GM19438 (cell line): ENCODE results near the gene ZFP42.
"Not testable (repeated sequence)": the region's sequence is repeated elsewhere in the genome, so short reads cannot be mapped to it uniquely, and the experiment has no call there.

Source experiments
- ATAC-seq: cut with Tn5 transposase; IDR thresholded peaks from one replicate; pipeline ENCODE4 v1.9.1; 2021; ENCODE audit warnings: low read depth; ENCODE audit not compliant: unreplicated experiment

The ZFP42 gene

GRCh38 chr4:187995322-187996207 is at the start of gene ZFP42:
Gene ZFP42 (plus strand): TSS chr4:187995771. CDS start chr4:188002808, 7,037 bp downstream.
- no peak for ATAC-seq

- ATAC-seq, result no peak
Observed at GRCh38 chr4:187961171-187961570, 34.4 kb upstream of the ZFP42 start.

- ATAC-seq, result no peak
Observed at GRCh38 chr4:187961961-187962360, 33.6 kb upstream of the ZFP42 start.

GRCh38 chr4:187962926-187963325 is 32.6 kb upstream of the ZFP42 start:
- no peak for ATAC-seq

GRCh38 chr4:187965726-187966125 is 29.8 kb upstream of the ZFP42 start:
- ATAC-seq, result no peak

- ATAC-seq, result no peak
Observed at GRCh38 chr4:187972135-187972534, 23.4 kb upstream of the ZFP42 start.

GRCh38 chr4:187983746-187984145 is 11.8 kb upstream of the ZFP42 start:
- no peak for ATAC-seq

GRCh38 chr4:187992971-187993370 is 2.6 kb upstream of the ZFP42 start:
- no peak for ATAC-seq

- no peak for ATAC-seq
Observed at GRCh38 chr4:187993827-187994226, 1.7 kb upstream of the ZFP42 start.

GRCh38 chr4:187996502-187997177 is 1.1 kb downstream of the ZFP42 start:
- no peak for ATAC-seq

- ATAC-seq, result not testable (repeated sequence)
Observed at GRCh38 chr4:187997991-187998390, 2.4 kb downstream of the ZFP42 start.

- no peak for ATAC-seq
Observed at GRCh38 chr4:187999406-187999932, 3.9 kb downstream of the ZFP42 start.

- ATAC-seq, result no peak
Observed at GRCh38 chr4:188002323-188002722, 6.8 kb downstream of the ZFP42 start.

- ATAC-seq, result no peak
Observed at GRCh38 chr4:188002751-188003150, 7.2 kb downstream of the ZFP42 start.

GRCh38 chr4:188005561-188005960 is 10.0 kb downstream of the ZFP42 start:
- ATAC-seq, result no peak

GRCh38 chr4:188006285-188006848 is 10.8 kb downstream of the ZFP42 start:
- no peak for ATAC-seq

- ATAC-seq, result no peak
Observed at GRCh38 chr4:188008377-188008776, 12.8 kb downstream of the ZFP42 start.

- no peak for ATAC-seq
Observed at GRCh38 chr4:188012426-188012945, 16.9 kb downstream of the ZFP42 start.

- no peak for ATAC-seq
Observed at GRCh38 chr4:188015025-188015940, 19.7 kb downstream of the ZFP42 start.

GRCh38 chr4:188016754-188017153 is 21.2 kb downstream of the ZFP42 start:
- ATAC-seq, result no peak
